Parathyroid adenoma (tissue), 2 donors: ENCODE measurements around the gene TAF10.

ENCODE experiments used
- H2AFZ ChIP-seq: fragments of 300-600 bp; sonication (generic); one replicate; pipeline ENCODE4 v1.7.0; 2017; ENCODE audit warnings: antibody characterized with exemption, mild to moderate bottlenecking
- H3K27ac ChIP-seq: fragments of 300-600 bp; sonication (generic); one replicate; pipeline ENCODE4 v1.7.0; 2017
- H3K27me3 ChIP-seq: fragments of 300-600 bp; sonication (generic); one replicate; pipeline ENCODE4 v1.7.0; 2017; ENCODE audit warnings: low read length; ENCODE audit not compliant: control insufficient read depth, insufficient read depth
- H3K36me3 ChIP-seq: fragments of 300-600 bp; sonication (generic); one replicate; pipeline ENCODE4 v1.7.0; 2017; ENCODE audit warnings: low read length; ENCODE audit not compliant: control insufficient read depth, insufficient read depth
- H3K4me1 ChIP-seq: fragments of 300-600 bp; sonication (generic); one replicate; pipeline ENCODE4 v1.7.0; 2017; ENCODE audit warnings: control low read depth
- H3K4me2 ChIP-seq: fragments of 300-600 bp; sonication (generic); one replicate; pipeline ENCODE4 v1.7.0; 2017; ENCODE audit warnings: low read length
- H3K4me3 ChIP-seq: fragments of 300-600 bp; sonication (generic); one replicate; pipeline ENCODE4 v1.7.0; 2017; ENCODE audit warnings: low read depth, low read length
- H3K79me2 ChIP-seq: fragments of 300-600 bp; sonication (generic); one replicate; pipeline ENCODE4 v1.7.0; 2017; ENCODE audit warnings: control low read depth
- H3K9ac ChIP-seq: fragments of 300-600 bp; sonication (generic); one replicate; pipeline ENCODE4 v1.7.0; 2017; ENCODE audit warnings: mild to moderate bottlenecking
- H3K9me3 ChIP-seq: fragments of 300-600 bp; sonication (generic); one replicate; pipeline ENCODE4 v1.7.0; 2017; ENCODE audit warnings: low read length; ENCODE audit not compliant: control insufficient read depth
- TF ChIP-seq, protein P1 (sequence below): fragments of 300-600 bp; sonication (generic); IDR thresholded peaks from one replicate; pipeline ENCODE4 v1.7.0; 2017; ENCODE audit warnings: antibody characterized with exemption, mild to moderate bottlenecking
- donor health status: primary hyperparathyroidism.

TAF10 gene

DNA sequence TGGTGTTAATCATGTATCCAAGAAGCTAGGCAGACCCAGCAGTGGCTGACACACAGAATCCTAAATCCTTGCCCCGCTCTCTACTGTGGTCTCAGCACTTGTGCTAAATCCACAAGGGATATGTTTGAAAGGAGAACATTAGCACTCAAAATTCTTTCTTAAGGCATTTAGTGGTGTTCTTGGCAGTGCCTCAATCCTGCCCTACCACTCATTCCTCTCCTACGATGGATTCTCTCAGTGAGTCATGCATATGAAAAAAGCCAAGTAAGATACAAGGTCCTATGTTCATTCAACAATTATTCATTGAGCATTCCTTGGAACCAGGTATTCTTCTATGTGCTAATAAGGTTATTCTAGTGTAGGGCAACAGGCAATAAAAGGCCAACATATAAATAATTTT is 39.8 kb downstream of the TAF10 start:
- Histone ChIP-seq H3K36me3 (no peaks in the 10 kb centered on the region), H3K4me2 (no peak overlapping the region), H3K9ac (no peak overlapping the region), H3K27me3 (no peaks in the 10 kb centered on the region), H3K4me1 (peaks cover 26% of the 10 kb centered on the region), H2AFZ (no peak overlapping the region), H3K4me3 (no peak overlapping the region), H3K79me2 (no peaks in the 10 kb centered on the region), H3K9me3 (no peaks in the 10 kb centered on the region), H3K27ac (no peak overlapping the region)
- TF ChIP-seq, protein P1, sequence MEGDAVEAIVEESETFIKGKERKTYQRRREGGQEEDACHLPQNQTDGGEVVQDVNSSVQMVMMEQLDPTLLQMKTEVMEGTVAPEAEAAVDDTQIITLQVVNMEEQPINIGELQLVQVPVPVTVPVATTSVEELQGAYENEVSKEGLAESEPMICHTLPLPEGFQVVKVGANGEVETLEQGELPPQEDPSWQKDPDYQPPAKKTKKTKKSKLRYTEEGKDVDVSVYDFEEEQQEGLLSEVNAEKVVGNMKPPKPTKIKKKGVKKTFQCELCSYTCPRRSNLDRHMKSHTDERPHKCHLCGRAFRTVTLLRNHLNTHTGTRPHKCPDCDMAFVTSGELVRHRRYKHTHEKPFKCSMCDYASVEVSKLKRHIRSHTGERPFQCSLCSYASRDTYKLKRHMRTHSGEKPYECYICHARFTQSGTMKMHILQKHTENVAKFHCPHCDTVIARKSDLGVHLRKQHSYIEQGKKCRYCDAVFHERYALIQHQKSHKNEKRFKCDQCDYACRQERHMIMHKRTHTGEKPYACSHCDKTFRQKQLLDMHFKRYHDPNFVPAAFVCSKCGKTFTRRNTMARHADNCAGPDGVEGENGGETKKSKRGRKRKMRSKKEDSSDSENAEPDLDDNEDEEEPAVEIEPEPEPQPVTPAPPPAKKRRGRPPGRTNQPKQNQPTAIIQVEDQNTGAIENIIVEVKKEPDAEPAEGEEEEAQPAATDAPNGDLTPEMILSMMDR, result no peak

DNA sequence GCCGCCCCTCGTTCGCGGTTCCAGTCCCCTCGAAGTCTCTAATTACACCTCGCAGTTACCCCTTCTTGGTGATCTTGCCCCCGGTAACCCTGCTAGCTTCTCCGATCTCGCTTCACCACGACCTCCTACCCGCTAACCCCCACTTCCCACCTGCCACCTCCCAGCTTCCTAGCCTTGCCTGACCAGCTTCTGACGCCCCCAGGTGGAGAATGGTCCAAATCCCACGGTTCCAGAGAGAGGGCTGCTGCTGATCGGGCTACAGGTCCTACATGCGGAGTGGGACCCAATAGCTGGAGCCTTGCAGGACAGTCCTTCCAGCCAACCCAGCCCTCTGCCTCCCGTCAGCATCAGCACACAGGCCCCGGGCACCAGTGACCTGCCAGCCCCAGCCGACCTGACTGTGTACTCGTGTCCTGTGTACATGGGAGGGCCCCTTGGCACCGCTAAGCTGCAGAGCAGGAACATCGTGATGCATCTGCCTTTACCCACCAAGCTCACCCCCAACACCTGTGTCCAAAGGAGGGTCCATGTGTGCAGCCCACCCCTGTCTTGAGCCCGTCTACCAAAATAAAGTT is 40.5 kb downstream of the TAF10 start:
- Histone ChIP-seq H3K4me1 (peaks cover 20% of the 10 kb centered on the region), H3K36me3 (no peaks in the 10 kb centered on the region), H3K27me3 (no peaks in the 10 kb centered on the region), H2AFZ (no peak overlapping the region), H3K9me3 (no peaks in the 10 kb centered on the region), H3K9ac (no peak overlapping the region), H3K4me3 (no peak overlapping the region), H3K4me2 (no peak overlapping the region), H3K79me2 (no peaks in the 10 kb centered on the region), H3K27ac (no peak overlapping the region)
- TF ChIP-seq, protein P1, result no peak

DNA sequence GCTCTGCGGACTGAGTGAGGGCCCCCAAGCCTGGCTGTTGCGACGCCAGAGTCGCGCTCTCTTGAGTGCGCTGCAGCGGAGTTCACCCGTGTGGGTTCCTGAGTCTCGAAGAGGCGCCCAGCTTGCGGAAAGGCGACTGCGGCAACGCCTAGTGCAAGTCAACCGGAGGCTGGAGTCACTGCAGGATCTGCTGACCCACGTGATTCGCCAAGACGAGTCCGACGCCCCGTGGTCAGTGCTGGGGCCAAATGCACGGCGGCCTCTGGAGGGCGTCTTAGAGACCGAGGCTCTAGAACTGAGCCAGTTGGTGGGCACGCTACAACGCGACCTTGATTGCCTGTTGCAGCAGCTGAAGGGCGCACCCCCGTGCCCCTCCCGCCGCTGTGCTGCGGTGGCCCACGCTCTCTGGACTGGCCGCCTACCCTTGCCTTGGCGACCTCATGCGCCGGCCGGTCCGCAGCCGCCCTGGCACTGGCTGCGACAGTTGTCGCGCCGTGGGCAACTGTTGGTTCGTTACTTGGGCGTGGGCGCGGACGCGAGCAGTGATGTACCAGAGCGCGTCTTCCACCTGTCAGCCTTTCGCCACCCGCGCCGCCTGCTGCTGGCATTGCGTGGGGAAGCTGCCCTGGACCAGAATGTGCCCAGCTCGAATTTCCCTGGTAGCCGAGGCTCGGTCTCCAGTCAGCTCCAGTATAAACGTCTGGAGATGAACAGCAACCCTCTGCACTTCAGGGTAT is 41.2 kb downstream of the TAF10 start:
- H3K27me3 ChIP-seq, result no peaks in the 10 kb centered on the region
- H3K9ac ChIP-seq, result no peak overlapping the region
- no peaks in the 10 kb centered on the region for H3K36me3 ChIP-seq
- peaks cover 20% of the 10 kb centered on the region for H3K4me1 ChIP-seq
- H3K27ac ChIP-seq, result no peak overlapping the region
- TF ChIP-seq, protein P1, result no peak
- H3K4me2 ChIP-seq, result no peak overlapping the region
- no peak overlapping the region for H2AFZ ChIP-seq
- no peak overlapping the region for H3K4me3 ChIP-seq
- H3K9me3 ChIP-seq, result no peaks in the 10 kb centered on the region
- no peaks in the 10 kb centered on the region for H3K79me2 ChIP-seq

DNA sequence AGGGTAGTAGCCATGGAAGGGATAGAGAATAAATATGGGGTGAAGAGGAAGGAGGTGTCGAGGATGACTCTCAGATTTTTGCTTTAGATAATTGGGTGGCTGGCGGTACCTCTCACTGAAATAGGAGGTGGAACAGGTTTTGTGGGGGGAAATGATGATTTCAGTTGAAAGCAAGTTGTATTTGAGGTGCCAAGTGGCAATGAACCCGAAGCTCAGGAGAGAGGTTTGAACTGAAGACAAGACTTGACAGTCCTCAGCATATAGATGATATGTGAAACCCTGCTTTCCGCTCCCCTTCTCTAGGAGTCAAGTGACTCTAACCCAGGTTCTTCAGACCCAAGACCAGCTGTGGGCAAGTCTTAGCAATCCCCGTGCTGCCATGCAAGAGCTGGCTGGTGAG is 42.3 kb downstream of the TAF10 start:
- Histone ChIP-seq H3K4me2 (no peak overlapping the region), H3K4me3 (no peak overlapping the region), H3K27me3 (no peaks in the 10 kb centered on the region), H3K79me2 (no peaks in the 10 kb centered on the region), H2AFZ (no peak overlapping the region), H3K4me1 (peaks cover 23% of the 10 kb centered on the region), H3K27ac (no peak overlapping the region), H3K36me3 (no peaks in the 10 kb centered on the region), H3K9ac (no peak overlapping the region), H3K9me3 (no peaks in the 10 kb centered on the region)
- TF ChIP-seq, protein P1, result no peak
